Type B pancreatic cell (in vitro differentiated cells): ENCODE data around the gene PCSK6. TPM values are rescaled to one million over a fixed set of nuclear protein-coding genes. Genes with fewer than 3 reads are reported as not detected.

ENCODE experiments used
- DNase-seq: peaks from one replicate; pipeline ENCODE4 v3.0.0; 2021; ENCODE audit warnings: mixed read lengths; ENCODE audit not compliant: unreplicated experiment; ENCODE audit errors: extremely low spot score
- H3K27ac Mint-ChIP-seq: 2 replicates; pipeline ENCODE4 v1.8.0; 2021; ENCODE audit warnings: mild to moderate bottlenecking, mixed read lengths
- H3K27me3 Mint-ChIP-seq: 2 replicates; pipeline ENCODE4 v1.8.0; 2021; ENCODE audit warnings: mixed read lengths
- H3K36me3 Mint-ChIP-seq: 2 replicates; pipeline ENCODE4 v1.8.0; 2021; ENCODE audit warnings: mixed read lengths
- H3K4me1 Mint-ChIP-seq: one replicate; pipeline ENCODE4 v1.8.0; 2021; ENCODE audit warnings: mixed read lengths; ENCODE audit not compliant: unreplicated experiment
- H3K4me3 Mint-ChIP-seq: 2 replicates; pipeline ENCODE4 v1.8.0; 2021; ENCODE audit warnings: mild to moderate bottlenecking, mixed read lengths
- H3K9me3 Mint-ChIP-seq: 2 replicates; pipeline ENCODE4 v1.8.0; 2021; ENCODE audit warnings: mixed read lengths
- CTCF ChIP-seq: fragments of 200-600 bp; sonication (generic); conservative IDR thresholded peaks from 2 replicates; pipeline ENCODE4 v1.5.0; 2021; ENCODE audit warnings: antibody characterized with exemption, mild to moderate bottlenecking
- total RNA-seq: library from RNA; stranded (reverse); gene quantifications from 2 replicates; pipeline ENCODE4 v1.2.1, GENCODE V29; 2021; ENCODE audit warnings: low replicate concordance

The PCSK6 gene
- total RNA-seq, 1 donor from 2014 or later: 5.4 TPM

DNA sequence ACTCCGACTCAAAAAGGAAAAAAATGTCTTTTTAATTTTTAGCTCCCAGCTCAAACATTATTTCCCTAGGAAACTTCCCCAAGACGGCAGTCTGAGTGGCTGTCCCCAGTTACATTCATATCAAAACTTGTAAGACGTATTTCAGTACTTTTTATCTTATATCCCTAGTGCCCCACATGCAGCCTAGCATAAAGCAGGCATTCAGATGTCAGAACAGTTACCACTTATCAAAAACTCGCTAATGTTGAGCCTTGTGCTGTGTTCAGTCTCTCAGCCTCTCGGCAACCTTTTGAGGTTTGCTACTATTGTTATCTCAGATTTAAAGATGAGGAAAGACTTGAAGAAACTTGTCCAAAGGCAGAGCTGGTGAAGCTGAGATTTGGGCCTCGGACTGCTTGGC is 205.6 kb downstream of the PCSK6 start:
- no peak for TF ChIP-seq CTCF
- H3K27ac Mint-ChIP-seq: no peak overlapping the region
- no peak overlapping the region for H3K4me3 Mint-ChIP-seq
- H3K4me1 Mint-ChIP-seq: peaks cover 3% of the 10 kb centered on the region
- H3K36me3 Mint-ChIP-seq: peaks cover 29% of the 10 kb centered on the region
- no peaks in the 10 kb centered on the region for H3K9me3 Mint-ChIP-seq
- DNase-seq: no peak
- no peaks in the 10 kb centered on the region for H3K27me3 Mint-ChIP-seq

GRCh38 chr15:101280007-101280406 is 209.5 kb downstream of the PCSK6 start:
- H3K4me1 Mint-ChIP-seq: peaks cover 7% of the 10 kb centered on the region
- no peak overlapping the region for H3K4me3 Mint-ChIP-seq
- peak overlapping the region; percentile 53 for H3K27ac Mint-ChIP-seq
- H3K36me3 Mint-ChIP-seq: peaks cover 11% of the 10 kb centered on the region
- TF ChIP-seq CTCF: no peak
- no peak for DNase-seq
- no peaks in the 10 kb centered on the region for H3K27me3 Mint-ChIP-seq
- H3K9me3 Mint-ChIP-seq: no peaks in the 10 kb centered on the region

GRCh38 chr15:101277943-101278564 is 211.5 kb downstream of the PCSK6 start:
- H3K27me3 Mint-ChIP-seq: no peaks in the 10 kb centered on the region
- H3K36me3 Mint-ChIP-seq: peaks cover 25% of the 10 kb centered on the region
- peaks cover 7% of the 10 kb centered on the region for H3K4me1 Mint-ChIP-seq
- no peaks in the 10 kb centered on the region for H3K9me3 Mint-ChIP-seq
- DNase-seq: no peak
- TF ChIP-seq CTCF: no peak
- peak overlapping the region; percentile 93 for H3K4me3 Mint-ChIP-seq
- peak overlapping the region; percentile 94 for H3K27ac Mint-ChIP-seq

- peak within 1 kb of the TSS; percentile 98 for H3K27ac Mint-ChIP-seq
- TF ChIP-seq CTCF: no peak
- H3K4me3 Mint-ChIP-seq: peak within 1 kb of the TSS; percentile 98
- H3K27me3 Mint-ChIP-seq: no peaks in the 10 kb centered on the region
- H3K4me1 Mint-ChIP-seq: peaks cover 7% of the 10 kb centered on the region
- H3K36me3 Mint-ChIP-seq: peaks cover 33% of the 10 kb centered on the region
- DNase-seq: peak; percentile 92
- no peaks in the 10 kb centered on the region for H3K9me3 Mint-ChIP-seq
These were observed 212.3 kb downstream of the PCSK6 start, which contains the start of gene SELENOS for GRCh38 chr15:101277038-101277822. Gene SELENOS, minus strand, starts transcription at chr15:101277485. Its CDS starts 68 bp downstream, at chr15:101277417.

- peak overlapping the region; percentile 98 for H3K27ac Mint-ChIP-seq
- no peak for DNase-seq
- H3K4me1 Mint-ChIP-seq: peaks cover 7% of the 10 kb centered on the region
- H3K4me3 Mint-ChIP-seq: peak overlapping the region; percentile 98
- H3K9me3 Mint-ChIP-seq: no peaks in the 10 kb centered on the region
- TF ChIP-seq CTCF: peak; percentile 73
- H3K27me3 Mint-ChIP-seq: no peaks in the 10 kb centered on the region
- peaks cover 30% of the 10 kb centered on the region for H3K36me3 Mint-ChIP-seq
These were observed 212.9 kb downstream of the PCSK6 start for GRCh38 chr15:101276501-101277037.
